ENCODE results near the gene BUD23.
"Not testable (repeated sequence)": the region's sequence is repeated elsewhere in the genome, so short reads cannot be mapped to it uniquely, and the experiment has no call there.

The BUD23 gene, protein sequence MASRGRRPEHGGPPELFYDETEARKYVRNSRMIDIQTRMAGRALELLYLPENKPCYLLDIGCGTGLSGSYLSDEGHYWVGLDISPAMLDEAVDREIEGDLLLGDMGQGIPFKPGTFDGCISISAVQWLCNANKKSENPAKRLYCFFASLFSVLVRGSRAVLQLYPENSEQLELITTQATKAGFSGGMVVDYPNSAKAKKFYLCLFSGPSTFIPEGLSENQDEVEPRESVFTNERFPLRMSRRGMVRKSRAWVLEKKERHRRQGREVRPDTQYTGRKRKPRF

DNA sequence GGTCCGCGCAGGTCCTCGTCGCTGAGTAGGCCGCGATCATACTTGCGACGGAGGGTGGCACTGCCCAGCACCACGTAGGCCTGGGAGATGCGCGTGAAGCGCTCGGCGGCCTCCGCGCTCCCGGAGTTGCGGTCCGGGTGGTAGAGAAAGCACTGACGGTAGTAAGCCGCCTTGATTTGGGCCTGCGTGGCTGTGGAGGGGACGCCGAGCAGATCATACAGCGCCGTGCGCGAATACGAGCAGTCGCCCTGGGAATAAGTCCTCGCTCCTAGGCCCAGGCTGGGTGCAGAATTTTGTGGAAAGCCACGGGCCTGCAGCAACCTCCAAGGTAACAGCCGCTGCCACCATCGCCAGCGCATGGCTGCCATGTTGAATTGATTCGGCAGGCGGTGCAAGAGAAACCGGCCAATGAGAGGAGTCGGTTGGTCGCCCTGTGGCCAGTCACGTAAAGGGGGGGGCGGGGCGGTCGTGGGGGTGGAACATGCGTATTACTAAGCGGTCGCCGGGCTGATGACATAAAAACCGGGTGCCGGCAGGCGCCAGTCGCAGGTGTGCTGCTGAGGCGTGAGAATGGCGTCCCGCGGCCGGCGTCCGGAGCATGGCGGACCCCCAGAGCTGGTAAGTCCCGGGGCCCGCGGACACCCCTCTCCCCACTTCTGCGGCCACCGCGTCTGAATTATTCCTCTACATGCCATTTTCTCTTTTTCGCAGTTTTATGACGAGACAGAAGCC lies at the start of gene BUD23, which contains the start of gene DNAJC30:
BUD23 (plus strand) TSS at position 542 of the 732 bp plus-strand sequence; CDS start at position 571, 29 bp downstream.
DNAJC30 (minus strand) TSS at position 398 of the 732 bp plus-strand sequence; CDS start at position 368, 30 bp downstream.
- DNase-seq, result peak; percentile 97

- DNase-seq, result no peak
These were observed 49.6 kb upstream of the BUD23 start for GRCh38 chr7:73633844-73634243.

- DNase-seq, result no peak
These were observed 47.8 kb upstream of the BUD23 start for GRCh38 chr7:73635428-73636200.

DNA sequence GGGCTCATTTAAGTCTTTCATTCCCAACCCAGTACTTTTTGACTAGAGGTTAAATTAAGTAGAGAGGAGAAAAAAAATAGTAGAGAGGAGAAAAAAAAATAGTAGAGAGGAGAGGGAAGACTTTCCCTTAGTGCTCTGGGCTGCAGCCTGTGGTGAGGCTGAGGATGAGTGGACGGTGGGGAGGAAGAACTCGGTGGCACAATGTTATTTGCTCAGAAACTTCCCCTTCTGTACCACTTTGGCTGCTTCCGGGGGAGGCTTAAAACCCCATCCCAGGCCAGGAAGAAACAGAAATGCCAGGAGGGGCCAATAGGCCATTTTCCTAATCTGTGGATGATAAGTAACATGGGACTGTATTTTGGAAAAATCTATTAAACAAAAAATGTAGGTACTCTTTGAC lies 44.5 kb upstream of the BUD23 start:
- DNase-seq, result no peak

DNA sequence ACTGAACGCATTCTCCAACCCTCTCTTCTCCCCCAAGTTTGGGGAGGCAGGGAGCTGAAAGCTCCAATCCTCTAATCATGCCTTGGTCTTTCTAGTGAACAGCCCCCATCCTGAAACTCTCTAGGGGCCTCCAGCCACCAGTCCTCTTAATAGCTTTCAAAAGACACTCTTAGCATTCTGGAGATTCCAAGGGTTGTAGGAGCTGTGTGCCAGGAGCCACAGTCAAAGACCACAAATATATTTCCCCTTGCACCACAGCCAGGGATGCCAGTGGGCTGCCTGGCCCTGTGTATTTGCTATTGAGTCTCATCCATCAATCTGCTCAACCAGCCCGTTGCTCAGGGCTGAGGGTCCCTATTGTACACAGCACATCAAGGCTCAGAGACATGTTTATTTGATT lies 40.6 kb upstream of the BUD23 start:
- DNase-seq, result no peak

- no peak for DNase-seq
These were observed 38.6 kb upstream of the BUD23 start for GRCh38 chr7:73644688-73645286.

DNA sequence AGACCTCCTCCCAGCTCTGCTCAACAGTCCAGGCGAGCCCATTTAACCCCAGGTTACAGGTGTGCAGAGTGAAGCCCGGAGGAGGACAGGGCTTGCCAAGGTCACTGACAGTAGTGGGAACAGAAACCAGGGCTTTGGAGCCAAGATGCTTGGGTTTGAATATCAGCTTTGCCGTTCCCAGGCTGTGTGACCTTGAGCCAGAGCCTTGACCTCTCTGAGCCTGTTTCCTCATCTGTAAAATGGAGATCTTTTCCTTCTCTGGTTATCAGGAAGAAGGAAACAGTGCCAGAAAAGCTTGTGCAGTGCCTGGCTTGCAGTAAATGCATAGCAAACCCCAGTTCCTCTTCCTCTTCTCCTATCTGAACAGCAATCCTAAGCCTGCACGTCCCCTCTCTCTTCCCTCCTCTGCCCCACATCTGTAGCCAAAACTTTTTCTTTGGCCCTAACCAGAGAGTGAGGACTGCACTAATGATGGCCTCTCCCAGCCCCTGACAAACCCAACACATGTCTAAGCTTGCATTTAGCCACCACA lies 37.7 kb upstream of the BUD23 start:
- DNase-seq, result no peak

DNA sequence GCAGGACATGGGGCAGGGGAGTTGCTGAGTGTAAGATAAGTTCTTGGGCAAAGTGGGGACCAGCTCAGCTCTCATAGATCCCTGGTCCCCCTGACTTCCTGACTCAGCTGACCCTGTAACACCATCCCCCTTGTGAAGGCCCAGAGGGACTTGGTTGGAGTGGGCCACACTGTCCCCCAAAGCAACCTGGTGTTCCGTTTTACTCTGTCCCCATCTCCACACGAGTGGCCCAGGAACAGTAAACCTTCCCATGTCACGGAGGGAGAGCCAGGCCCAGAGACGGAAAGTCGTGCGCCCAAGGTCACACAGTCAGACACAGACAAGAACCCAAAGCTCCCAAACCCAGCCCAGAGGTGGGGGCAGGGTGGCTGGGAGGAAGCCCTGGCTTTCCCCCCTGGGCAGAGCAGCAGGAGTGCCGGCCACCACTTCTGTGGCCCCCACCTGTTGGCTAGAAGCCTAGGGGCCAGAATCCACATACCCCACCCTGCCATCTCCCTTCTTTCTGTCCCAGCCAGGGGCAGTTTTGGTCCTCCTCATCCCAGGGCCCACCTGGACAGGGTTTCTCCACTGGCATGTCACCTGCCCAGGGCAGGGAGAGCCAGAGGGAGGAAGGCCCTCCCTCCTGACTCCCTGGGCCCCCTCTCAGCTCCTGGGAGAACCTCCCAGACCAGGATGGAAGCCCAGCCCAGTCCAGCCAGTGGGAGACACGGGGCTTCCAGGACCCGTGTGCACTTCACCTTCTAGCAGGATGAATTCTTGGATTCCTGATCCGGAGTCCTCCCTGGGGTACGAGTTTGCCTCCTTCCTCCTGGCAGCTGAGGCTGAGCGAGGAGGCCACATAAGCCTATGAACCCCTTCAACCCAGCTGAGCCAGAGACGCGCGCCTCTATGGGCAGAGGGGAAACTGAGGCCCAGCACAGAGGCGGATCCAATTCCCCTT lies 36.3 kb upstream of the BUD23 start:
- DNase-seq, result no peak

DNA sequence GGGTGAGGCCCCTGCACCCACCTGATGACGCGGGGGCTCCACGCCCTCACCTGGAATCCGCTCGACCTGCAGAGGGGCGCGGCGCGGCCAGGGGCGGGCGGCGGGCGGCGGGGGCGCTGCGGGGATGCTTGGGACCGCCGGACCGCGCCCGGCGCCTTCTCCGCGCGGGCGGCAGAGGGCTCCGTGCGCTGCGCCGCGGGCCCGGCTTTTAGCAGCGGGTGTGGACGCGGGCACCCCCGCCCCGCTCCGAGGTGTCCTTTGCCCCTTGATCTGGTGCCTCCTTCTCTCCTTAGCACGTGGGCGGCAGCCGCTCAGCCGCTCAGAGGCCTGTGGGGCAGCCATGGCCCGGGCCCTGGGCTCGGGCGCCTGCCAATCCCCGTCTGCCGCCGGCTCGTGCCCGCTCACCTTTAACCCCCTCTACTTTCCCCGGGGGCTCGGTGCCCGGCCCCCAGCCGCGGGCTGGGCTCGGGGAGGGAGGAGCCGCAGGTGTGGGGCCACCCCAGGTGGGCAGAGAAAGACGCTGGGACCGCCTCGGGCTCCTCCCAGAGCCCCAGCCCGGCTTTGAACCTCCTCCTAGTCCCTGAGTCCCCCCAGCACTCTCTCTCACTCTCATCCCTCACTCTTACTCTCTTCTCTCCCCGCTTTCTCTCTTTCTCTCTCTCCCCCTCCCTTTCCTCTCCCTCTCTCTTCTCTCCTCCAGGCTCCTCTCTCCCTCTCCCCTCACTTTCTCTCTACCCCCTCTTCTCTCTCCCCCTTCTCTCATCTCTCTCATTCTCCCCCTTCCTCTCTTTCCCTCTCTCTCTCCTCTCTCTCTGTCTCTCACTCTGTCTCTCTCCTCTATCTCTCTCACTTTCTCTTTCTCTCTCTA lies 35.4 kb upstream of the BUD23 start:
- peak; percentile 48 for DNase-seq

- DNase-seq, result no peak
These were observed 34.6 kb upstream of the BUD23 start for GRCh38 chr7:73648593-73649332.

DNA sequence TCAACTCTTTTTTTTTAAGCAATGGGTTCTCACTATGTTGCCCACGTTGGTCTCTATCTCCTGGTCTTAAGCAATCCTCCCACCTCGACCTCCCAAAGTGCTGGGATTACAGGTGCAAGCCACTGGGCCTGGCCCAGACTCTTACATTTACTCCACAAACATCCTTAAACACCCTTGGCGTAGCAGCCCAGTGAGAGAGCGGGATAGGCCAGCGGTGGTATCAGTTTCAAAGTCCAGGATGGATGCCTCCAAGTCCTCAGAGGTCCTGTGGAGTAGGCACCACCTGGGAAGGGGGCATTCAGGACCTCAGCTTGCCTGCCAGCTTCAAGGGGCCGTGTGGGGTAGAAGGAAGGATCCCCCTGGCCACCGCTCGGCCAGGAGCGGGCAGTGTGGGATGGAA lies 33.8 kb upstream of the BUD23 start:
- DNase-seq, result no peak

DNA sequence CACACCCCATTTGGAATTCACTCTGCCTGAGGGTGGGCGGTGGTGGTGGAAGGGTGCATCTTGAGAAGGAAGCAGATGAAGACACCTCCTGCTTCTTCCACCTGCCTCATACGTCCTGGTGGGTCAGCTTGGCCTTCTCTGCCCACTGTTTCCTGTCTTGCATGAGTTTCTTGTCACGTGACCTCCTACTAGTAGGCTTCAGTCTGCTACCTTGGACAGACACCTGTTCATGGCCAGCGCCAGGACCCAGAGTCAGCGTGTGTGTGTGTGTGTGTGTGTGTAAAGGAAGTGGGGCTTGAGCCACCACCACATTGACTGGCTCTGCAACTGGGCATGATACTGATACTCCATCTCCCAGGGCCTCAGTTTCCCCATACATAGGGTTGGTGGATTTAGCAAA lies 32.9 kb upstream of the BUD23 start:
- DNase-seq, result no peak

- no peak for DNase-seq
These were observed 30.9 kb upstream of the BUD23 start for GRCh38 chr7:73652541-73652949.

DNA sequence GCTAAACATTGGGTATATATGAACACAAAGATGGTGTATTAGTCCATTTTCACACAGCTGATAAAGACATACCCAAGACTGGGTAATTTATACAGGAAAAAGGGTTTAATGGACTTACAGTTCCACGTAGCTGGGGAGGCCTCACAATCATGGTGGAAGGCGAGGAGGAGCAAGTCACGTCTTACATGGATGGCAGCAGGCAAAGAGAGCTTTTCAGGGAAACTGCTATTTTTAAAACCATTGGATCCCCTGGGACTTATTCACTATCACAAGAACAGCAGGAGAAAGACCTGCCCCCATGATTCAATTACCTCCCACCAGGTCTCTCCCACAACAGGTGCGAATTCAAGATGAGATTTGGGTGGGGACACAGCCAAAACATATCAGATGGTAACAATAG lies 28.1 kb upstream of the BUD23 start:
- not testable (repeated sequence) for DNase-seq

DNA sequence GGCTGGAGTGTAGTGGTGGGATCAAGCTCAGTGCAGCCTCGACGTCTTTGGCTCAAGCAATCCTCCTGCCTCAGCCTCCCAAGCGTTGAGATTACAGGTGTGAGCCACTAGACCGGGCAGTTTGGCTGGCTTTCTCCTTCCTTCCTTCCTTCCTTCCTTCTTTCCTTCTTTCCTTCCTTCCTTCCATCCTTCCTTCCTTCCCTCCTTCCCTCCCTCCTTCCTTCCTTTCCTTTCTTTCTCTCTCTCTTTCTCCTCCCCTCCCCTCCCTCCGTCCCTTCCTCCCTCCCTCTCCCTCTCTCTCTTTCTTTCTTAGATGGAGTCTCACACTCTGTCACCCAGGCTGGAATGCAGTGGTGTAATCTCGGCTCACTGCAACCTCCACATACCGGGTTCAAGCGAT lies 23.4 kb upstream of the BUD23 start:
- DNase-seq, result no peak

DNA sequence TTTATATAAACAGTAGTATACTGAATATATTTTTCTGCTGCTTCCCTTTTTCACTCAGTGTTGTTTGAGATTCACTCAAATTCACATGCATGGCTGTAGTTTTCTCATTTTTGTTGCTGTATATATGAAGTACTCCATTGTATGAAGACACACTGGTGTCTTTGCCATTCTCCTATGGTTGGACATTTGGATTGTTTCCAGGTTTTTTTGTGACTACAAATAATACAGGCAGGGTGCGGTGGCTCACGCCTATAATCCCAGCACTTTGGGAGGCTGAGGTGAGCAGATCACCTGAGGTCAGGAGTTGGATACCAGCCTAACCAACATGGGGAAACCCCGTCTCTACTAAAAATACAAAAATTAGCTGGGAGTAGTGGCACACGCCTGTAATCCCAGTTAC lies 22.8 kb upstream of the BUD23 start:
- not testable (repeated sequence) for DNase-seq

GRCh38 chr7:73663033-73663432 lies 20.4 kb upstream of the BUD23 start:
- no peak for DNase-seq

GRCh38 chr7:73667344-73668102 lies 15.9 kb upstream of the BUD23 start, which contains the start of gene VPS37D:
TSS of gene VPS37D (plus strand) at chr7:73667831. CDS start at chr7:73667959, 128 bp downstream.
- peak; percentile 97 for DNase-seq

Data from stimulated activated CD8-positive, alpha-beta memory T cell treated with anti-CD3 and anti-CD28 coated beads, Interleukin-4, amount 100 ng/mL, for 48 hours (primary cell).